PC-3 (cell line): Measurements from ENCODE around the gene FCN3. TPM values are rescaled to one million over a fixed set of nuclear protein-coding genes. Genes with fewer than 3 reads are reported as not detected.

Source experiments
- ATAC-seq: fragments of 200-7000 bp; cut with Tn5 transposase; 2 replicates; pipeline ENCODE4 v1.9.1; 2020; ENCODE audit warnings: mild to moderate bottlenecking, moderate library complexity
- BruUV-seq: library from RNA; stranded (reverse); fragments of 400-500 nt; replicated peaks from 2 replicates; lab custom pipeline; 2021; lab: Mats Ljungman, UMichigan
- CTCF ChIA-PET: fragments of 300-600 bp; sonication (Branson Sonifier 250); formaldehyde crosslinking; loops from one replicate; lab custom pipeline; 2022; ENCODE audit warnings: antibody characterized with exemption; lab: Charles Lee
- POLR2A ChIA-PET: fragments of 300-600 bp; sonication (Branson Sonifier 250); formaldehyde crosslinking; loops from one replicate; lab custom pipeline; 2022; ENCODE audit warnings: antibody characterized with exemption; ENCODE audit not compliant: unreplicated experiment; lab: Charles Lee
- DNase-seq: peaks from one replicate; pipeline ENCODE4 v3.0.0-alpha.2; 2015
- H2AFZ ChIP-seq: fragments of 300-600 bp; sonication (generic); 2 replicates; pipeline ENCODE4 v1.6.0; 2016; ENCODE audit warnings: antibody characterized with exemption, low read length
- H3F3A ChIP-seq: fragments of 300-600 bp; sonication (generic); one replicate; pipeline ENCODE4 v1.6.0; 2017; ENCODE audit warnings: antibody characterized with exemption, low read length, control low read depth, mild to moderate bottlenecking; ENCODE audit not compliant: unreplicated experiment
- H3K27ac ChIP-seq: fragments of 300-600 bp; sonication (generic); 2 replicates; pipeline ENCODE4 v1.5.1; 2016; ENCODE audit warnings: mild to moderate bottlenecking, low read length
- H3K27me3 ChIP-seq: fragments of 300-600 bp; sonication (generic); 2 replicates; pipeline ENCODE4 v1.6.1; 2016; ENCODE audit warnings: low read length, mixed read lengths
- H3K36me3 ChIP-seq: fragments of 300-600 bp; sonication (generic); 2 replicates; pipeline ENCODE4 v1.6.1; 2016; ENCODE audit warnings: low read depth, mixed run types, low read length, mixed read lengths
- H3K4me1 ChIP-seq: fragments of 300-600 bp; sonication (generic); 2 replicates; pipeline ENCODE4 v1.5.1; 2016; ENCODE audit warnings: low read length; ENCODE audit not compliant: insufficient read depth
- H3K4me2 ChIP-seq: fragments of 300-600 bp; sonication (generic); 2 replicates; pipeline ENCODE4 v1.6.0; 2016; ENCODE audit warnings: low read length
- H3K4me3 ChIP-seq: fragments of 300-600 bp; sonication (generic); 2 replicates; pipeline ENCODE4 v1.5.1; 2016; ENCODE audit warnings: mild to moderate bottlenecking, low read length, mixed read lengths
- H3K79me2 ChIP-seq: fragments of 300-600 bp; sonication (generic); 2 replicates; pipeline ENCODE4 v1.6.1; 2017; ENCODE audit warnings: low read length, mixed read lengths
- H3K9ac ChIP-seq: fragments of 300-600 bp; sonication (generic); 2 replicates; pipeline ENCODE4 v1.6.0; 2016; ENCODE audit warnings: mild to moderate bottlenecking, low read length
- H3K9me2 ChIP-seq: fragments of 300-600 bp; sonication (generic); replicated peaks from 2 replicates; pipeline ENCODE4 v1.6.1; 2016; ENCODE audit warnings: mixed run types, low read length, mixed read lengths
- H3K9me3 ChIP-seq: fragments of 300-600 bp; sonication (generic); 2 replicates; pipeline ENCODE4 v1.6.1; 2016; ENCODE audit warnings: low read length, mixed read lengths
- H4K20me1 ChIP-seq: fragments of 300-600 bp; sonication (generic); 2 replicates; pipeline ENCODE4 v1.6.1; 2016; ENCODE audit warnings: low read length, mixed read lengths
- CTCF ChIP-seq: fragments of 300-600 bp; sonication (generic); conservative IDR thresholded peaks from 2 replicates; pipeline ENCODE4 v1.5.1; 2017; ENCODE audit warnings: antibody characterized with exemption, low read depth, mild to moderate bottlenecking, low read length
- EZH2 ChIP-seq: fragments of 300-600 bp; sonication (generic); IDR thresholded peaks from one replicate; pipeline ENCODE4 v1.6.1; 2017; ENCODE audit warnings: antibody characterized with exemption, mild to moderate bottlenecking, low read length; ENCODE audit not compliant: unreplicated experiment
- EZH2phosphoT487 ChIP-seq: fragments of 300-600 bp; sonication (generic); IDR thresholded peaks from 2 replicates; pipeline ENCODE4 v1.6.1; 2018; ENCODE audit warnings: mild to moderate bottlenecking, antibody characterized with exemption, low read length, borderline replicate concordance
- intact Hi-C: fragments of 100-400 bp; cut with micrococcal nuclease; formaldehyde crosslinking; loops from 2 replicates; pipeline ENCODE4 v1.9.0; 2023
- total RNA-seq: library from RNA; depleted of rRNA; stranded (reverse); fragments of >200 nt; gene quantifications from 2 replicates; pipeline ENCODE4 v1.2.3, GENCODE V29; 2014

The FCN3 gene
- total RNA-seq, 1 experiment from 2014 or later: not detected

GRCh38 chr1:27353166-27353565, 21.5 kb downstream of the FCN3 start:
- Histone ChIP-seq H4K20me1 (no peaks in the 10 kb centered on the region), H3K27me3 (no peaks in the 10 kb centered on the region), H2AFZ (no peak overlapping the region), H3K4me2 (no peak overlapping the region), H3K79me2 (no peaks in the 10 kb centered on the region), H3K9me2 (no peaks in the 10 kb centered on the region), H3K36me3 (peaks cover 12% of the 10 kb centered on the region), H3K4me3 (no peak overlapping the region), H3K9ac (no peak overlapping the region), H3F3A (no peaks in the 10 kb centered on the region), H3K27ac (no peak overlapping the region), H3K9me3 (no peaks in the 10 kb centered on the region), H3K4me1 (peaks cover 10% of the 10 kb centered on the region)
- POLR2A ChIA-PET: no interaction called here
- CTCF ChIA-PET: no interaction called here
- ATAC-seq (no peak), DNase-seq (no peak)
- intact Hi-C loops: no loop called here
- TF ChIP-seq CTCF (no peak), EZH2 (no peak), EZH2phosphoT487 (no peak)
- BruUV-seq: no TSS peak

GRCh38 chr1:27351541-27352107, 23.0 kb downstream of the FCN3 start:
- no TSS peak for BruUV-seq
- no peak overlapping the region for H3K27ac ChIP-seq
- H3K4me2 ChIP-seq: no peak overlapping the region
- ChIA-PET CTCF (no interaction called here), POLR2A (no interaction called here)
- H3K4me3 ChIP-seq: no peak overlapping the region
- no peak for TF ChIP-seq EZH2
- no peak for TF ChIP-seq EZH2phosphoT487
- TF ChIP-seq CTCF: no peak
- no peaks in the 10 kb centered on the region for H3K9me2 ChIP-seq
- H3F3A ChIP-seq: no peaks in the 10 kb centered on the region
- no peaks in the 10 kb centered on the region for H3K79me2 ChIP-seq
- H3K9ac ChIP-seq: no peak overlapping the region
- H3K36me3 ChIP-seq: peaks cover 2% of the 10 kb centered on the region
- H3K9me3 ChIP-seq: no peaks in the 10 kb centered on the region
- H3K4me1 ChIP-seq: peaks cover 16% of the 10 kb centered on the region
- no peaks in the 10 kb centered on the region for H4K20me1 ChIP-seq
- ATAC-seq (no peak), DNase-seq (no peak)
- H3K27me3 ChIP-seq: no peaks in the 10 kb centered on the region
- intact Hi-C loops: no loop called here
- no peak overlapping the region for H2AFZ ChIP-seq
